HG03196 (cell line): ENCODE data around the gene EPHA6.

Experiments used
- ATAC-seq: cut with Tn5 transposase; IDR thresholded peaks from one replicate; pipeline ENCODE4 v1.9.1; 2021; ENCODE audit not compliant: unreplicated experiment

EPHA6 gene

DNA sequence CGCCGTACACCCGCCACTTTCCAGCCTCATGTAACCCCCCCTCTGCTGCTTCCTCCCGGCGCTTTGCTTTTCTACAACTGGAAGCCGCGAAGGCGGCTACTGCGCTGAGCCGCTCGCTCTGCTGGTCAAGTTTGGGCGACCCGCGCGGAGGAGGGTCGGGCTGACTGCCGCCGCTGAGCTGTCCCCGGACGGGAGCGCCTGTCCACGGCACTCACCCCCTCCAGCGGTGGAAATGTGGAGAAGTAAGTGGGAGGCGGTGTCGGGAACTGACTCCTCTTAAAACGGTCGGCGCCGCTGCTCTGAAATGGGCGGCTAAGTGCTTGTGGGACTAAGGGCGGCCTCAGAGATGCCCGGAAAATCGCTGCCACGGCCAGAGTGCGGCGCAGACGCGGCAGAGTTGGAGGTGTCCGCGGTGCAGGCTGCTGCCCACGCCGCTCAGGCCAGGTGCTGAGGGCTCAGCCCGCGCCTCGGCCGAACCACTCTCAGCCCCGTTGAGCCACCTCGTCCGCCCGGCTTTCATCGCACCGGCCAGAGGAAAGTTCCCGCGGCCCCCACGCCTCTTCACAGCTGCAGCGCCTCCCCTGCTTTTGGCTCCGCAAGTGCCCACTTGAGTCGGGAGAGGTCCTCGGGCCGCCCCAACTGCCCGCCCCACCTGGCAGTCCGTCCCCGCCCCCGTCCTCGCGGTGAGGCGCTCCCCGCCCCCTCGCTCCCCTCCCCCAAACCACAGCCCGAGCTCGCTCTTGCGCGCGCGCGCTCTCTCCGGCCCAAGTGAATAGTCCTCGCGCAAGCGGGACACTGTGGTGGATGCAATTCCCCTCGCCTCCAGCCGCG is at the start of gene EPHA6:
TSS of gene EPHA6 (plus strand) at position 775 of the 831 bp plus-strand sequence.
- peak; percentile 22 for ATAC-seq

DNA sequence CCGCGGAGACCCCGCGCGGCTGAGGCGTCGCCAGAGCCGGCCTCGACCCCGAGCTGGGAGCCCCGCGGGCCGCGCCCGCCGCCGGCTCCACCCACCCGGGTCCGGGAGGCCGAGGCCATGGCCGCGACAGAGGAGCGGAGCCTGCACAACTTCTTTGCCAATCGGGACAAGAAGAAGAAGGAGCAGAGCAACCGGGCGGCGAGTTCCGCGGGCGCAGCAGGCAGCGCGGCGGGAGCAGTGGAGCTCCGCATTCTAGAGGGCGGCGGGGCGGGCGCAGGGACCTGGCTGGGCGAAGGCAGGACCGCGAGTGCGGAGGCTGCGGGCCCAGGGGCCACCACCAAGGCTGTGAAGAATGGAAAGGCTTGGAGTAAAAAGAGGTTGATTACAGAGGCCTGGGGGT is 37.6 kb upstream of the EPHA6 start:
- ATAC-seq = no peak

DNA sequence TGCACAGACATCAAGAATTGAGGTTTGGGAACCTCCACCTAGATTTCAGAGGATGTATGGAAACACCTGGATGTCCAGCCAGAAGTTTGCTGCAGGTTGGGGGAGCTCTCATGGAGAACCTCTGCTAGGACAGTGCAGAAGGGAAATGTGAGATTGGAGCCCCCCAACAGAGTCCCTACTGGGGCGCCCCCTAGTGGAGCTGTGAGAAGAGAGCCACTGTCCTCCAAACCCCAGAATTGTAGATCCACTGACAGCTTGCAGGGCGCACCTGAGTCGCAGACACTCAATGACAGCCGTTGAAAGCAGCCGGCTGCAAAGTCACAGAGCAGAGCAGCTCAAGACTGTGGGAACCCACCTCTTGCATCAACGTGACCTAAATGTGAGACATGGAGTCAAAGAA is 34.6 kb upstream of the EPHA6 start:
- no peak for ATAC-seq

DNA sequence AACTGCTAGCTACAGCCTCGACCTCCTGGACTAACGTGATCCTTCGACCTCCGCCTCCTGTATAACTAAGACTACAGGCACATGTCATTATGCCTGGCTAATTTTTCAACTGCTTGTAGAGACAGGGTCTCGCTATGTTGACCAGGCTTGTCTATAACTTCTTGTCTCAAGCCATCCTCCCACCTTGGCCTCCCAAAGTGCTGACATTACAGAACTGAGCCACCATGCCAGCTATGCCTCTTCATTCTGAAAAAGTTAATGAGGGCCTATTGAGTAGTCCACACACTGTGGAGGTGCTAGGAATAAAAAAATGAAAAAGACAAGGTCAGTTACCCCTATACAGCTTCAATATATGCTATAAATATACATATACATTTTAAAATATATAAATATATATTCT is 18.3 kb upstream of the EPHA6 start:
- no peak for ATAC-seq

DNA sequence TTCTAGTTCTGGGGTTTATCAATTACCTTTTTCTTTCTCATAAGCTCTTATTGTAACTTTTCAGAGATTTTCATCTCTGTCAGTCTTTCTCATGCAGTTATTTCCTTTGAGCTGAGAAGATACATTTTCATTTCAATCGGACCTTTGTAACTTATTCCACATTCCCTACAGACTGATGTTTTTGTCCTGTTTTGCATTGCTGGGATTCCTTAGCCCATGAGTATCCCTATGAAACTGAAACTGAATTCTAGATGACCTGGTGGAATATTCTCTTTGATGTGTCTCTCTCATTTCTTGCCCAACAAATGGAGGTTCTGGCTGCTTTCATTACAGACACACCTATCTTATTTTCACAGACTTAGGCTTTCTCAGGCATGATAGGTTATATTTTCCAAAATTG is 10.5 kb upstream of the EPHA6 start:
- ATAC-seq = no peak

DNA sequence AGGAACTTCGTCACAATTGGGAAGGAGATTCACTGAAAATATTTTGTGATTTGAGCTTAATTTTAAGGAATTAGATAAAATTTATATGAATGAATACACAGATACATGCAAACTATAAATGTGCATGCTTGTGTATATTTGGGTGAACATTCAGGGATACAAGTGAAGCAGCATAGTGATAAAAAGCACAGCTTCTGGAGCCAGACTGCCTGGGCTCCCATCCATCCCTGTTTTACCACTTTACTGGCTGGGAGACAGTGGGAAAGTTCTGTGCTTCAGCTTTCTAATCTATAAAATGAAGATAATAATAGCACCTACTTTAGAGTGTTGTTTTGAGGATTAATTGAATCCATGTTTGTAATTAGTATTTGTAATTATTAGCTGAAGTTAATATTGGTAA is 8.1 kb upstream of the EPHA6 start:
- ATAC-seq = no peak

DNA sequence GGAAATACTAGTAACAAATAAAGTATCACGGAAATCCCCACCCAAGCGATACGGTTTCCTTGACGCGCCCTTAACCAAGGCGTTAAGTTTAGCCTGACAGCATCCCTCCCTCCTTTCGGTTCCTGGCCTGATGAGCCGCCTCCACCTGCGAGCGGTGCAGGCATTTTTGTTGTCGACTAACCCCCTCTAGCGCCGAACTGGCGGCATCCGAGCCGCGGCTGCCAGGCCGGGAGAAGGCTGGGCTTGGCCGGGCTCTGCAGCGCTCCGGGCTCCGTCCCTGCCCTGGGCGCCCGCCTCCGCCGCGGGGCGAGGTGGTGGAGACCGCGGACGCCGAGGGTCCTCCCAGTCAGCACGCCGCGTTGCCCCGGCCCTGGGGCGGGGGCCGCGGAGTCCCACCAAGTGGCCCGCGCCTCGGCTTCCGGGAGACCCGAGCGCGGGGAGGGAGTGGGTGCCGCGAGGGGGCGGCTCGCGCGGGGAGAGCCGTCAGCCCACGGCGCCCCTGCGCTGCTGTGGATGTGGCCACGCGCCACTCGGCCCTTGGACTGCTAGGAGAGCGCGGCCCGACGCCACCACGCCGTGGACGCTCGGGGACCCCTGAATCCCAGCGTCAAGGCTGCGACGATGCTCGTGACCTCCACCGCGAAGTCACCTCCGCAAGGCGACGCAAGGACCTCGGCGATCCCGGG is 1.1 kb upstream of the EPHA6 start:
- ATAC-seq = peak; percentile 98

DNA sequence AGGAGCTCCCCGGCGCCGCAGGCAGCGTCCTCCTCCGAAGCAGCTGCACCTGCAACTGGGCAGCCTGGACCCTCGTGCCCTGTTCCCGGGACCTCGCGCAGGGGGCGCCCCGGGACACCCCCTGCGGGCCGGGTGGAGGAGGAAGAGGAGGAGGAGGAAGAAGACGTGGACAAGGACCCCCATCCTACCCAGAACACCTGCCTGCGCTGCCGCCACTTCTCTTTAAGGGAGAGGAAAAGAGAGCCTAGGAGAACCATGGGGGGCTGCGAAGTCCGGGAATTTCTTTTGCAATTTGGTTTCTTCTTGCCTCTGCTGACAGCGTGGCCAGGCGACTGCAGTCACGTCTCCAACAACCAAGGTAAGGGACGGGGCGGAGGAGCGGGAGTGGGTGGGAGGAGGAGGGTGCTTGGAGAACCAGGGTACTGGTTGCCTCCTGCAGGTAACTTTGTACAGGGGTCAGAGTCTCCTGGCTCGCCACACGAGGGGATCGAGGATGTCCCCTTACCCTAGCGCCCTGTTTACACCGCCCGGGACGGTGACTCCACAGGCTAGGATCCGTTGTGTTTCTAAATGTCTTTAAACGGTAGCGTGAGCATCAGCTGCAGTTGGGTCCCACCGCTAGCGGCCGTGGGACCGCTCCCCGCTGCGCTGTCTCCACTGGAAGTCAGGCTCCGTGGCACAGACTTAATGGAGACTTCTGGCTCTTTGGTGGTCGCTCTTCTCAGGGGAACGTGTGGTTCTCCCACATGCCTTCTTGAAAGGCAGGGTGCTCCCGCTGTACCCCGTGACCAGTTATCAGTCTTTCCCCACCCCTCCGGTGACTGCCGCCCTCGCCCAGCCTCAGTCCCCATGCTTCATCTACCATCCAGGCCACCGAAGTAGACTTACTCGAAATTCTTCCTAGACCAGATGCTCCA is 515 bp downstream of the EPHA6 start:
- ATAC-seq = no peak

DNA sequence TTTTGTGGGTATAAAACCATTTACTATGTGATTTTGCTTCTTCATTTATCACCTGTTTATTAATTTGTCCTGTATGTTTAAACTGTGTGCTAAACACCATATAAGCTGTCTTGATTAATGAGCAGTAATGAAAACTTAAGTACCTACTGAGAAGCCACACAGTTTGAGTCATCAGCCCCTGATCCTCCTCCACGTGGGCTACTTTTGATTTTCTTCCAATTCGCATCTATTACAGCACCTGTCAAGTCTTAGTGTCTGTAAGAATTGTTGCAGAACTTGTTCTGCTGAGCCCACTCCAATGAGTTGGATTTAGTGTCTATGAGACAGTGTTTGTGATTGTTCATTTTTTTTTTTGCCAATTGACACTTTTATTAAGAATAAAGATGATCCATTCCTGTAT is 16.8 kb downstream of the EPHA6 start:
- no peak for ATAC-seq

DNA sequence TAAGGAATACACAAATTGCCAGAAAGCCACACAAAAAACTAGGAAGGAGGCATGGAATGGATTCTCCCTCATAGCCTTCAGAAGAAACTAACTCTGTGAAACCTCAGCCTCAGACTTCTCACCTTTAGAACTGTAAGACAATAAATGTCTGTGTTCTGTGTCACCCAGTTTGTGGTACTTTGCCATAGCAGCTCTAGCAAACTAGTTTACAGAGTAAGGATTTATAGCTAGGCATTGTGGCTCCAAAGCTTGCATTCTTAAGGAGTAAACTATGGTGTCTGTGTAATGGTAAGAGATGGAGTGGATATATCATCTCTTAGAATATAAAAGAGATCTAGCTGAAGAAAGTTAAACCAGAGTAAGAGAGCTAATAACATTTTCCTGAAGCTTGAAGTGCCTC is 18.9 kb downstream of the EPHA6 start:
- ATAC-seq = no peak

DNA sequence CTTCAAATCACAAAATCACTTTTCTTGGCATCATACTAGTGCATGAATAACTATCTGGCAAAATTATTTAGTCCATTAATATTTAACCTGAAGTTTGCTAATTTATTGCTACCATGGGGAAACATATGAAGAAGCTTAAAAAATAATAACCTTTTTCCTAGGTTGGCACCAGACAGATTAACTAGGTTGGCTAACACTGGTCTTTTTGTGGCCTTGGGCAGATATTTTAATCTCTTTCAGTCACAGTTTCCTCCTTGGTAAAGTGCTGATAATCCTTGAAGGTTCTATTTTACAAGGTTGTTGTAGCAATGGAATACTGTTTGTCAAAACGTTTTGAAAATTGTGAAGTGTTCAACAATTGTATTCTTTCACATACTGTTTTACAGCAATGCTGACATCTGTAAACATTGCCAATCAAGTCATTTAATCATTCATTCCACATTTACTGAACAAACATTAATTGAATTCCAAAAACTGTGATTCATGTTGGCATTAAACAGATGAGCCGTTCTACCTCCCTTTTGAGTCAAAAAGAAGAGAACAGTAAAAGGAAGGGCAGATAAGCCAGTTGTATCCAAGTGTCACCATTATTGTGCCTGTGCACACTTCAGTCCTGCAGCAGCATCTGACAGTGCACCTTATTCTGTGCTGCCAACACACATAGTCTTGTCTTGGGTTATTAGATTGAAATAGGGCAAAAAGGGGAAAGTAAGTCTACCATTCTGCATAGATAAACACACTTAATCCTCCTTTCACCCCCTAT is 21.9 kb downstream of the EPHA6 start:
- ATAC-seq = no peak

DNA sequence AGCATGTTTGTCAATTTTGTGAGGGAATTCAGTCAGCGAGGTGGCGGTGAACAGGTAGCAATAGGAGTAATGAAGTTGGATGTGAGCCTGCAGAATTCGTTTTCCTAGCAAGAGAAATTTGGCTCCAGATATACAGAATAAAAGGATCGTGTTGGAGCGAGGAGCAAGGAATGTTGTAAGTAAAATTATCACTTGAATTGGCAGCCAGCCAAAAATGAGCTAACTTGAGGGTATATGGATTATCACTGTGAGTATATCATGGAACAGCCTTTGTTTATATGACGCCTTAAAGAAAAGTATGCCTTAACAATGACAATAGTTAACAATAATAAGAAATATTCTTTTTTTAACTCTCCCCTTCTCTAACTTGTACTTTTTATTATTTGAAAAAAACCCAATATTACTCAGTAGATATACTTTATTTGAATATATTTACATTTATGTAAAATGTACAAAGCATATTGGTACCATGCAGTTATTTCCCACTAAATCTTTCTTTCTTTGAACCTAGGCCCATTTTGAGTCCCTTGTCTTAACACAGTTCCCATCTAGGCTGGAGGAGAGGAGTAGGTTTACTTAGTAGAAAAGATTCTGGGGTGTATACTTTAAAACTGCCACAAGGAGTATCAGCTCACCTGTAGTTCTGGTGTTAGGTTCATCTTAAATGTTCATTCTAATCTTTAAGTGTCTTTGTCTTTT is 29.3 kb downstream of the EPHA6 start:
- no peak for ATAC-seq

DNA sequence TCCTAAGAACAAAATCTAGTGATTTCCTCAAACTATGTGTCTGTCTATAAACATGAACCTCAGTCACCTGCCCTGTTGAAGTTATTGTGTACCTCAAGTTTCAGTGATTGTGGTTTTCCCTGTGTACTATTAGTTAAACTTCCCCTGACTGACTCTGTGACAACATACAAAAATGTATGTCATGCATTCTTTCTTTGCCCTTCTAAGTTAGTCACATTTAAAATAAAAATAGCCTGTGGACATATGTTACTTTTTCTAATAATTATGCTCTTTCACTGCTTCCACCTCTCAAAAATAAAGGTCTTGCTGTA is 29.8 kb downstream of the EPHA6 start:
- ATAC-seq = no peak

DNA sequence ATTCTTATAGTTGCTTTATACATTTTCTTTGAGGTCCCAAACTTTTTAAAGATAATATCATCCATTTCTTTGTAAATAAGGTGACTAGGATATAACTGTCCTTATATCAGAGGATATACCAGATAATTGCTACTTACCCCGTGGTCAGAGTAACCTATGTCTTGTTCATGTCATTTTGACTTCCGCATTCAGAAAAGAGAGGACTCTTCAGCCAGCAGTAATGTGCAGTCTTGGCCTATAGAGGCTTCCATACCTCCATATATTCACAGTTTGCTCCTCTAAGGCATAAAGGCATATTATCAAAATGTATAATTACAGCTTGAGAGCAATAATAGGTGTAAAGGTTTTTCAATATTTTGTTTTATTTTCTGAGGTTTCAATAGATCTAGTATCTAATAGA is 38.5 kb downstream of the EPHA6 start:
- no peak for ATAC-seq

DNA sequence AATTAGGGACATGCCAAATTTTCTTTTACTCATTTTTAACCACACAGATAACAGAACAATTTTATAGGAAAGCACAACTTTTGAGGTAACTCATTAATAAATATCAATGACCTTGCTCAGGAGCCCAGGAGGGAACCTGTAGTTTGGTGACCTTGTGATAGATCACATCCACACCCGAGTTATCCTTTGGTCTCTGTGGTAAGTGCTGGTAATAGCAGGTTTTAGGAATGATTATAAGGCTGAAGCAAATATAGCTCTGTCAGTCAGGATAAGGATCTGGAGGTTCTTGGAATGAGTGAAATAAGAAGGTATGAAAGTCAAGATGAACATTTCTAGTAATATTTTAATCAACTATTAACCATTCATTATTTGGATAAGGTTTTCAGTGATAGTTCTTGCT is 46.5 kb downstream of the EPHA6 start:
- ATAC-seq = no peak

DNA sequence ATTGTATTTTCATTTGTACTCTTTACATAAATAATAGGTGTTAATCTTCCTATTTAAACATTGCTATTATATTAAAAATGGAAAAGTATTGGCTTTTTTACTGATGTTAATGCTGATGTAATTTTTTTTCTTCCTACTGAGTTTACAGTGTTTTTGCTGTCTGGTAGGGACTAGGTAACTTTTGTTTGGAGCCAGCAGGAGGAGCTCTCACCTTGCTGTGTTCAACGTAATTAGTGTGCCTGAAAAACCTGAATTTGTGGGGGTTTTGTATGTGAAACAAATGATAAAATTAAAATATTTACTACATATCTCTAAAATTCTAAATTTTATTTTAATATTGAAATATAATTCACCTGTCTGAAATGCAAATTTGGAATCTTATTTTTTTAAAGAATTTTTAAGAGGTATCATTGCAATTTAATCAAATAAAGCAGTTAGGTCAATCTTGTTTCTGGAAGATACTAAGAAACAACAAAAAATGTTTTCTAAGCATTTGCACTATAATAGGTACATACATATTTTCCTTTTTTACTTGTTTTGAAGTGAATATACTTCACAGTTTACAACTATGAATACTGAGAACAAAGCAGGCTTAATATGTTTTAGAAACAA is 48.8 kb downstream of the EPHA6 start:
- no peak for ATAC-seq

DNA sequence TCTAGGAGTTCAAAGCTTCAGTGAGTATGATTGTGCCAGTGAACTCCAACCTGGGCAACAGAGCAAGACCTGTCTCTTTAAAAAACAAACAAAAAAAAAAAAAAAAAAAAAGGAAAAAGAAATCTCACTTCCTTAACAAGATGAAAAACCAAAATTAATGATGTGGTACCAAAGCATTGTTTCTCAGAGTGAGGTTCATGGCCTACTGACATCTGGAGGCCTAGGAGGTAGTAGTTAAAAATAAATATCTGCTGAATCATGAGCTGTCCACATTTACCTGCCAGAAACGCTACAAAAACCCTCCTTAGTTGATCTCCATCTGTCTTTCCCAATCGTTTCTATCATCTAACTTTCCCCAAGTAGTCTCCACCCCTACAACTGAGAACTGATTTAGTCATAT is 51.2 kb downstream of the EPHA6 start:
- no peak for ATAC-seq

DNA sequence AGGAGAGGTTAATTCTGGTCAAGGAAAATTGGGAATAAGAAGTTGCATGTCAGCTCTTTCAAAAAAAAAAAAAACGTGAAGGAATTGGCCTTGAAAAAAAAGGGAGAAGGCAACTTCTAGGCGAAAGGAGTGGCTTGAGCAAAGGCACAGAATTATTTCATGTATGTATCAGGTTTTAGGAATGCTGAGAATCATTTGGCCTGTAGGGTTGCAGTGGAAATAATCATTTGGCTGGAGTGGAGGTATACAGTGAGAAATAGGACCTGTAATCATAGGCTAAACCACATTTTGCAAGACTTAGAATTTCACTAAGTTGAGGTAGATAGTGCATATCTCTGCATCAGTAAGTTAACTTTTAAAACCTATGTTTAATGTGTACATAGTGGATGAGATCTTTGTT is 54.9 kb downstream of the EPHA6 start:
- ATAC-seq = no peak

DNA sequence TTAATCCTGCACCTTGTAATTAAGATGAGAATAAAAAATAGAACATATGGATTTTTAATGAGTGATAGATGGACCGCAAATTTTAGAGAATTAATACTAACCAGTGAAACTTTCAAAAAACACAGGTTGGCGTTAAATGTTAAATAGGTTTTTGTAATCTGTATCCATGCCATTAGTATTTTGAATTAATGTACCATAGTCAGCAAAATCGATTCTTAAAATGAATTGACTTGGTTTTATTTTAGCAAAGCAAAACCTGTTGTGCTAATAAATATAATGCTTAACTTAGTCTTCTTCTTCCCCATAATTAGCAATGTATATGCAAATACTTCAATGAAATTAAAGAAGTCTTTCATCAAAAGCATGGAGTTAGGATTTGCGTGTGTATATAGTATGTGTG is 63.1 kb downstream of the EPHA6 start:
- no peak for ATAC-seq

DNA sequence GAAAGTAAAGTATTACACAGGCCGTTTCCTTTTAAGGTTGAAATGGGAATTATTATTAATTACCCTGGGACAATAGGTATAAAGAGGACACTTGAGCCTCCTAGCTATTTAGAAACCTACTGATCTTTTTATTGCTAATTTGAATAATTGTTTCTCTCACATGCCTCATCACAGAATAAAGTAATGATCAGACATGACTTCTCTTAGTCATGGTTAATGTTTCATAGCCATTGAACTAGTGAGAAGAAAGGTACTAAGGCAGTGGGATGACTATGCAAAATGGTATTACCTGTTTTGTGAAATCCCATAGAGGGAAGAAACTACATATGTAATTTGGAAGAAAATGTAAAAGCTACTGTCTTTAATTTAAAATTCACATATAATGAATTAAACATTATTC is 85.6 kb downstream of the EPHA6 start:
- ATAC-seq = no peak
